ENCODE measurements around the gene FRMD1. TPM values are rescaled to one million over a fixed set of nuclear protein-coding genes. Genes with fewer than 3 reads are reported as not detected.

Gene FRMD1
- total RNA-seq, 1 donor from 2014 or later: not detected

DNA sequence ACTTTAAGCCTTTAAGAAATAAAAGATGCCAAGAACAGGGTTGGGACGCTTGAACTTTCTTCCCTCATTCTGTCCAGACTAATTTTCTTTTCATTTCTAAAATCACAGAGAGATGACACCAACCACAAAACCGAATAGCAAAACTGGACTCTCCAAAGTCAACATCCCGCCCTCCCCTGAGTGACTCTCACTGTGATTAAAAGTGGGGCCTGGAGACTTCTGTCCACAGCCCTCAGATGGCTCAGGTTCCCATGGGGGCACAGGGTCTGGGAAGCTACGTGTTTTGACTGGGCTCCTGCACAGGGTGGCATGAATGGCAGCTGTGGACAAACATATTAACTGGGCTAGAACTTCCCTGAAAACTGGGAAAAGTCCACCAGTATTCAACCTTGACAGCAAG, 6.3 kb downstream of the FRMD1 start:
- Histone ChIP-seq H3K4me3 (no peak overlapping the region), H3K27ac (no peak overlapping the region), H3K4me1 (no peaks in the 10 kb centered on the region), H2AFZ (replicated peaks) (no peak overlapping the region), H3K79me2 (ENCODE audit: low read depth) (no peaks in the 10 kb centered on the region), H4K20me1 (ENCODE audit: low read depth) (no peaks in the 10 kb centered on the region), H3K27me3 (no peaks in the 10 kb centered on the region), H3K4me2 (no peak overlapping the region), H3K36me3 (no peaks in the 10 kb centered on the region), H3F3A (ENCODE audit: low read depth) (peaks cover 6% of the 10 kb centered on the region), H3K9me3 (ENCODE audit: low read depth) (no peaks in the 10 kb centered on the region), H3K9ac (no peak overlapping the region)
- peaks cover 2% of the 10 kb centered on the region for H3K27me3 Mint-ChIP-seq (ENCODE audit: insufficient read depth, low read depth)
- no peaks in the 10 kb centered on the region for H3K36me3 Mint-ChIP-seq
- TF ChIP-seq EZH2 (IDR thresholded peaks at IDR 0.05): no peak
- TF ChIP-seq EZH2phosphoT487 (IDR thresholded peaks at IDR 0.05): no peak
- no peak for TF ChIP-seq CTCF (IDR thresholded peaks at IDR 0.05)
- no peaks in the 10 kb centered on the region for H3K9me3 Mint-ChIP-seq
- no peak overlapping the region for H3K27ac Mint-ChIP-seq
- no peak overlapping the region for H3K4me3 Mint-ChIP-seq
- DNase-seq (ENCODE audit: low spot score): no peak
- H3K4me1 Mint-ChIP-seq: peaks cover 9% of the 10 kb centered on the region

DNA sequence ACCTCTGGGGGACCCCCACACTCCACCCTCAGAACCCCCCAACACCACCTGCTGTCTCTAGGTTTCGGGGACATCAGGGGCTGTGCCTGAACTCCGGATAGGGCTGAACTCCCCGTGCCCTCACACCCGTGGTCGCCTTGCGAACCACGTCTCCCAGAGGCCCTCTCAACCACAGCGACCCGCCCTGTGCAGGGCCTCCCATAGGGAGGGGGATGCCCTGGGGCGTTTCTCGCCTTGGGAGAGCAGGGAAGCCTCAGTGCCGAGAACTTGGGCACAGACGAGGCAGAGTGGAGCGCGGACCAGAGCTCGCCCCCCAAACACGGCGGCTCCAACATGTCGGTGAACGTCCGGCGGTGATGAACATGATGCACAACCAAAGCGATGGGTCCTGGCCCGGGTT, 6.8 kb downstream of the FRMD1 start:
- H3K36me3 Mint-ChIP-seq: no peaks in the 10 kb centered on the region
- no peaks in the 10 kb centered on the region for H3K4me1 ChIP-seq

DNA sequence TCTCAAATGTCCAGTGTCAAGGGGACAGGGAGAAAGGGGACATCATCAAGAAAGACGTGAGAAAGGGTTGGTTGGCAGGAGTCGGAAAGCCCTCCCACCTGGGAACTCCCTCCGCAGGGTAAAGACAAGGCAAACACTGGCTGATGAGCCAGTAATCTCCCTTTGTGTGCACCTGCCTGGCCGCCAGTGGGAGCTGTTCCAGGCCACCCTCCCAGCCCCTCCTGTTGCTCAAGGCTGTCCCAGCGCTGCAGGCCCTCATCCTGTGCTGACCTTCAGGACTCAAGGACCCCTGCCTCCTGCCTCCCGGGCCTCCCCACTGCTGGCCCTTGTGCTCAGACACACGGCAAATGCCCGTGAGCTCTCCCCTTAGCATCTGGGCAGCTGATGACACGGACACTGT, 7.4 kb downstream of the FRMD1 start:
- peaks cover 8% of the 10 kb centered on the region for H3K4me1 Mint-ChIP-seq
- no peak overlapping the region for H3K4me3 ChIP-seq
- H3K27me3 Mint-ChIP-seq (ENCODE audit: insufficient read depth, low read depth): peaks cover 7% of the 10 kb centered on the region
- no peak overlapping the region for H2AFZ ChIP-seq (replicated peaks)
- peaks cover 6% of the 10 kb centered on the region for H3F3A ChIP-seq (ENCODE audit: low read depth)
- no peaks in the 10 kb centered on the region for H4K20me1 ChIP-seq (ENCODE audit: low read depth)
- H3K36me3 ChIP-seq: no peaks in the 10 kb centered on the region
- H3K27me3 ChIP-seq: no peaks in the 10 kb centered on the region
- no peaks in the 10 kb centered on the region for H3K79me2 ChIP-seq (ENCODE audit: low read depth)
- H3K4me1 ChIP-seq: no peaks in the 10 kb centered on the region
- H3K27ac Mint-ChIP-seq: no peak overlapping the region
- no peak for DNase-seq (ENCODE audit: low spot score)
- no peak overlapping the region for H3K4me2 ChIP-seq
- no peaks in the 10 kb centered on the region for H3K9me3 Mint-ChIP-seq
- no peak overlapping the region for H3K27ac ChIP-seq
- TF ChIP-seq EZH2phosphoT487 (IDR thresholded peaks at IDR 0.05): no peak
- no peak for TF ChIP-seq EZH2 (IDR thresholded peaks at IDR 0.05)
- TF ChIP-seq CTCF (IDR thresholded peaks at IDR 0.05): peak; percentile 40
- H3K9me3 ChIP-seq (ENCODE audit: low read depth): no peaks in the 10 kb centered on the region
- no peaks in the 10 kb centered on the region for H3K36me3 Mint-ChIP-seq
- H3K4me3 Mint-ChIP-seq: no peak overlapping the region
- no peak overlapping the region for H3K9ac ChIP-seq

More for the DNA sequence above, 6.8 kb downstream of the FRMD1 start:
- H3K36me3 ChIP-seq: no peaks in the 10 kb centered on the region
- no peak overlapping the region for H3K4me2 ChIP-seq
- TF ChIP-seq EZH2 (IDR thresholded peaks at IDR 0.05) (no peak), CTCF (IDR thresholded peaks at IDR 0.05) (no peak), EZH2phosphoT487 (IDR thresholded peaks at IDR 0.05) (no peak)
- no peak overlapping the region for H3K27ac ChIP-seq
- H3K79me2 ChIP-seq (ENCODE audit: low read depth): no peaks in the 10 kb centered on the region
- no peak for DNase-seq (ENCODE audit: low spot score)
- H3K27me3 Mint-ChIP-seq (ENCODE audit: insufficient read depth, low read depth): peaks cover 7% of the 10 kb centered on the region
- no peaks in the 10 kb centered on the region for H3K9me3 ChIP-seq (ENCODE audit: low read depth)
- no peak overlapping the region for H3K27ac Mint-ChIP-seq
- H2AFZ ChIP-seq (replicated peaks): no peak overlapping the region
- peaks cover 6% of the 10 kb centered on the region for H3F3A ChIP-seq (ENCODE audit: low read depth)
- H3K4me3 ChIP-seq: no peak overlapping the region
- no peaks in the 10 kb centered on the region for H3K9me3 Mint-ChIP-seq
- H3K4me3 Mint-ChIP-seq: no peak overlapping the region
- H3K4me1 Mint-ChIP-seq: peaks cover 8% of the 10 kb centered on the region
- no peaks in the 10 kb centered on the region for H3K27me3 ChIP-seq
- no peaks in the 10 kb centered on the region for H4K20me1 ChIP-seq (ENCODE audit: low read depth)
- H3K9ac ChIP-seq: no peak overlapping the region

Measured in neural progenitor cell (in vitro differentiated cells).